GM23338 (cell line): ENCODE data around the gene DLX2. TPM values are rescaled to one million over a fixed set of nuclear protein-coding genes. Genes with fewer than 3 reads are reported as not detected.

Experiments
- ATAC-seq: fragments of 200-7000 bp; cut with Tn5 transposase; 3 replicates; pipeline ENCODE4 v1.9.1; 2020
- DNase-seq: peaks from one replicate; pipeline ENCODE4 v3.0.0-alpha.2; 2015; ENCODE audit warnings: low spot score
- H2AFZ ChIP-seq: fragments of 200-600 bp; sonication (generic); 2 replicates; pipeline ENCODE4 v1.8.0; 2016; ENCODE audit warnings: antibody characterized with exemption, mild to moderate bottlenecking, moderate library complexity
- H3F3A ChIP-seq: fragments of 200-600 bp; sonication (generic); replicated peaks from 2 replicates; pipeline ENCODE4 v1.8.0; 2017; ENCODE audit warnings: antibody characterized with exemption, mixed run types, low read depth
- H3K27ac ChIP-seq: fragments of 200-600 bp; sonication (generic); 2 replicates; pipeline ENCODE4 v1.6.1; 2016; ENCODE audit warnings: low read depth
- H3K27me3 ChIP-seq: fragments of 200-600 bp; sonication (generic); 2 replicates; pipeline ENCODE4 v1.8.0; 2016; ENCODE audit warnings: mild to moderate bottlenecking, mixed run types, moderate library complexity; ENCODE audit not compliant: insufficient read depth
- H3K36me3 ChIP-seq: fragments of 200-600 bp; sonication (generic); 2 replicates; pipeline ENCODE4 v1.8.0; 2016; ENCODE audit warnings: mild to moderate bottlenecking; ENCODE audit not compliant: insufficient read depth
- H3K4me1 ChIP-seq: fragments of 200-600 bp; sonication (generic); 2 replicates; pipeline ENCODE4 v1.8.0; 2016; ENCODE audit warnings: mild to moderate bottlenecking, moderate library complexity; ENCODE audit not compliant: insufficient read depth
- H3K4me2 ChIP-seq: fragments of 200-600 bp; sonication (generic); 2 replicates; pipeline ENCODE4 v1.7.1; 2017; ENCODE audit warnings: mixed run types
- H3K4me3 ChIP-seq: fragments of 200-600 bp; sonication (generic); 2 replicates; pipeline ENCODE4 v1.6.1; 2016; ENCODE audit warnings: mixed run types
- H3K79me2 ChIP-seq: fragments of 200-600 bp; sonication (generic); replicated peaks from 2 replicates; pipeline ENCODE4 v1.8.0; 2017; ENCODE audit warnings: mild to moderate bottlenecking; ENCODE audit not compliant: insufficient read depth
- H3K9me2 ChIP-seq: fragments of 200-600 bp; sonication (generic); 2 replicates; pipeline ENCODE4 v1.8.0; 2017; ENCODE audit not compliant: insufficient read depth
- H4K20me1 ChIP-seq: fragments of 200-600 bp; sonication (generic); replicated peaks from 2 replicates; pipeline ENCODE4 v1.8.0; 2017; ENCODE audit warnings: mild to moderate bottlenecking; ENCODE audit not compliant: insufficient read depth
- H3K27ac Mint-ChIP-seq: 2 replicates; pipeline ENCODE4 v1.8.0; 2020; ENCODE audit warnings: inconsistent platforms, mild to moderate bottlenecking, moderate library complexity, mixed read lengths
- H3K27me3 Mint-ChIP-seq: 3 replicates; pipeline ENCODE4 v1.8.0; 2022; ENCODE audit warnings: low read depth, mild to moderate bottlenecking, moderate library complexity, mixed read lengths, inconsistent platforms; ENCODE audit not compliant: insufficient read depth, poor library complexity
- H3K36me3 Mint-ChIP-seq: 3 replicates; pipeline ENCODE4 v1.8.0; 2021; ENCODE audit warnings: low read depth, mild to moderate bottlenecking, inconsistent platforms, moderate library complexity, mixed read lengths
- H3K4me1 Mint-ChIP-seq: 3 replicates; pipeline ENCODE4 v1.8.0; 2020; ENCODE audit warnings: mild to moderate bottlenecking, inconsistent platforms, mixed read lengths
- H3K4me3 Mint-ChIP-seq: 3 replicates; pipeline ENCODE4 v1.8.0; 2021; ENCODE audit warnings: moderate library complexity, mild to moderate bottlenecking, inconsistent platforms, mixed read lengths
- H3K9me3 Mint-ChIP-seq: 3 replicates; pipeline ENCODE4 v1.8.0; 2020; ENCODE audit warnings: moderate library complexity, mild to moderate bottlenecking, inconsistent platforms, mixed read lengths
- CREB1 ChIP-seq: fragments of 250-450 bp; sonication (Bioruptor Pico); IDR thresholded peaks from 2 replicates; pipeline ENCODE4 v1.5.0; 2020; ENCODE audit warnings: low read depth, mild to moderate bottlenecking, moderate library complexity
- CTCF ChIP-seq, 2 experiments: fragments of 200-600 bp in 1 of 2; sonication (generic) in 1 of 2; conservative IDR thresholded peaks; 2 replicates each; pipeline versions ENCODE4 v1.5.1 to v1.6.1; 2016 to 2017; ENCODE audit warnings: antibody characterized with exemption in 2 of 2, low read depth in 2 of 2, mild to moderate bottlenecking in 2 of 2, moderate library complexity in 1 of 2
- ETS1 ChIP-seq: IDR thresholded peaks from 2 replicates; pipeline ENCODE4 v1.6.1; 2016; ENCODE audit warnings: antibody characterized with exemption
- EZH2 ChIP-seq: fragments of 200-600 bp; sonication (generic); IDR thresholded peaks from one replicate; pipeline ENCODE4 v1.8.0; 2017; ENCODE audit warnings: antibody characterized with exemption, mild to moderate bottlenecking, low read depth; ENCODE audit not compliant: unreplicated experiment
- EZH2phosphoT487 ChIP-seq: fragments of 200-600 bp; sonication (generic); IDR thresholded peaks from one replicate; pipeline ENCODE4 v1.8.1; 2018; ENCODE audit warnings: antibody characterized with exemption; ENCODE audit not compliant: unreplicated experiment
- JUNB ChIP-seq: IDR thresholded peaks from one replicate; pipeline ENCODE4 v1.6.1; 2016; ENCODE audit warnings: antibody characterized with exemption; ENCODE audit not compliant: unreplicated experiment
- NANOG ChIP-seq: IDR thresholded peaks from 2 replicates; pipeline ENCODE4 v1.6.1; 2016; ENCODE audit warnings: antibody characterized with exemption, borderline replicate concordance
- POLR2AphosphoS5 ChIP-seq: IDR thresholded peaks from 2 replicates; pipeline ENCODE4 v1.6.1; 2016; ENCODE audit warnings: antibody characterized with exemption, low read depth
- REST ChIP-seq: IDR thresholded peaks from one replicate; pipeline ENCODE4 v1.6.1; 2018; ENCODE audit warnings: antibody characterized with exemption; ENCODE audit not compliant: unreplicated experiment
- STAT1 ChIP-seq: IDR thresholded peaks from one replicate; pipeline ENCODE4 v1.6.1; 2016; ENCODE audit warnings: antibody characterized with exemption; ENCODE audit not compliant: unreplicated experiment
- ZNF114 ChIP-seq: fragments of 250-450 bp; sonication (Bioruptor Pico); IDR thresholded peaks from 2 replicates; pipeline ENCODE4 v1.5.0; 2020; ENCODE audit warnings: mild to moderate bottlenecking, moderate library complexity
- ZNF331 ChIP-seq: fragments of 250-450 bp; sonication (Bioruptor Pico); IDR thresholded peaks from 2 replicates; pipeline ENCODE4 v1.5.0; 2020; ENCODE audit warnings: low read depth, mild to moderate bottlenecking, moderate library complexity
- polyA plus RNA-seq: library from polyadenylated mRNA; unstranded; fragments of >200 nt; fragmentation: Nextera tagmentation; extraction: Ambion mirVana; gene quantifications from 2 replicates; pipeline ENCODE4 v1.2.1, GENCODE V29; 2016
- total RNA-seq: library from RNA; depleted of rRNA; stranded (reverse); fragments of >200 nt; shearing (Covaris generic); gene quantifications from 2 replicates; pipeline ENCODE4 v1.2.3, GENCODE V29; 2014

The DLX2 gene
- total and polyA plus RNA-seq, 2 experiments from 2014 or later, result 0.08 to 0.24 TPM

DNA sequence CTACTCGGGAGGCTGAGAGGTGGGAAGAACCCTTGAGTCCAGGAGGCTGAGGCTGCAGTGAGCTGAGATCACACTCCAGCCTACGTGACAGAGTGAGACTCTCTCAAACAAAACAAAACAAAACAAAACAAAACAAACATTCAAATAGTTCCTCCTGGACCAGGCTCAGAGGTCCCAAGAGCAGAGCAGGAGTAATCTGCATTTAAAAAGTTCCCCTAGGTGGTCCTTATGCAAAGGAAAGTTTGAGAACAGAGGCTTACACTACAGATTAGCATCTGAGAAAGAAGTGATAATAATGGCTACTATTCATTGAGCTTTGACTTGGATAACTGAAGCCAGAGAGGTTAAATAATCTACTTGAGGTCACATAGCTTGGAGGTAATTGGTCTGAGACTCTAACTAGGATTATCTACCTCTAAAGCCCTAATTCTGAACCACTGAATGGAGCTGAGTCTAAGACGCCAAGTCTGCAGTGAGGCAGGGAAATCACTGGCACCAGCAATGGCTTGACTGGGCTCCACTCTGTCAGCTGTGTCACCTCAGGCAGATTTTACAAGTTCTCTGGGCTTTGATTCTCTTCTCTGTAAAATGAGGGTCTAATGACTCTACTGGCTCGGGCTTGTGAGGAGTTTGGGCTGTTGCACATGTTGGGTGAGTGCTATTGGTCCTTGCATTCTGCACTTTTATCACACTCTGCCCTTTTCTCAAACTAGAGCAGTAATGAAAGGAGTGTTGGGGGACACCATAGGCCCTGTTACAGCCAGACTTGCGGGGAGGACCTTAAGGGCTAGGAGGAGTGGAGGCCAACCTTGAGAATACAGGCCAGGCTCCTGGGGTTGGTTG lies 29.2 kb upstream of the DLX2 start (continued):
- no peak for TF ChIP-seq REST

- Histone ChIP-seq H3K79me2 (no peaks in the 10 kb centered on the region), H3K27me3 (peaks cover 44% of the 10 kb centered on the region), H3K4me3 (no peak overlapping the region), H3K4me2 (no peak overlapping the region), H3K27ac (no peak overlapping the region), H4K20me1 (no peaks in the 10 kb centered on the region), H3K36me3 (no peaks in the 10 kb centered on the region), H3F3A (no peaks in the 10 kb centered on the region), H3K4me1 (peaks cover 28% of the 10 kb centered on the region), H2AFZ (no peak overlapping the region), H3K9me2 (no peaks in the 10 kb centered on the region)
- ATAC-seq, result no peak
- Mint-ChIP-seq H3K9me3 (peaks cover 14% of the 10 kb centered on the region; the same call in 2 of the 3 replicates), H3K4me1 (peaks cover 21% of the 10 kb centered on the region), H3K4me3 (no peak overlapping the region), H3K36me3 (no peaks in the 10 kb centered on the region; the same call in 1 of the 3 replicates), H3K27ac (no peak overlapping the region), H3K27me3 (peaks cover 29% of the 10 kb centered on the region)
- DNase-seq, result no peak
- no peak for TF ChIP-seq CTCF (conservative IDR thresholded peaks at IDR 0.05; ENCODE audit: low read depth in 2 of 2)
- no peak for TF ChIP-seq NANOG
- no peak for TF ChIP-seq EZH2phosphoT487
- no peak for TF ChIP-seq CREB1
- TF ChIP-seq ZNF331 (CRISPR knock-in tag), result no peak
- TF ChIP-seq ETS1, result no peak
- no peak for TF ChIP-seq STAT1
- TF ChIP-seq EZH2, result no peak
- TF ChIP-seq REST, result no peak
- TF ChIP-seq POLR2AphosphoS5, result no peak
- no peak for TF ChIP-seq ZNF114 (CRISPR knock-in tag)
- no peak for TF ChIP-seq JUNB
Observed at GRCh38 chr2:172129404-172129803, 26.7 kb upstream of the DLX2 start.
